Bronchial epithelial cell (primary cell): ENCODE results near the gene WWP2. TPM values are rescaled to one million over a fixed set of nuclear protein-coding genes. Genes with fewer than 3 reads are reported as not detected.
A peak's percentile ranks its signal among the peaks of the same experiment; 100 is the strongest.

Source experiments
- DNase-seq: peaks from one replicate; pipeline ENCODE4 v3.0.0-alpha.2; 2010; ENCODE audit warnings: low read depth
- FAIRE-seq: peaks from 2 replicates; lab custom pipeline; 2011; peaks lifted over from hg19 to GRCh38; lab: Jason Lieb, UNC
- H3K27me3 ChIP-seq: 2 replicates; pipeline ENCODE4 v1.5.1; 2011; ENCODE audit warnings: low read length; ENCODE audit not compliant: control insufficient read depth, insufficient read depth
- H3K36me3 ChIP-seq: 2 replicates; pipeline ENCODE4 v1.5.1; 2011; ENCODE audit warnings: low read length; ENCODE audit not compliant: control insufficient read depth, insufficient read depth
- H3K4me3 ChIP-seq: 2 replicates; pipeline ENCODE4 v1.5.1; 2011; ENCODE audit warnings: mild to moderate bottlenecking, low read depth, low read length, control low read depth
- total RNA-seq: library from RNA; depleted of rRNA; stranded (reverse); fragments of >200 nt; gene quantifications from 2 replicates; pipeline ENCODE4 v1.2.1, GENCODE V29; 2014
- TF ChIP-seq, protein P1 (sequence below): IDR thresholded peaks from 2 replicates; pipeline ENCODE4 v1.5.1; 2011; ENCODE audit warnings: mild to moderate bottlenecking, moderate library complexity, low read length, control low read depth, inconsistent platforms; ENCODE audit not compliant: insufficient read depth, severe bottlenecking

Gene WWP2
- 15.0 and 18.4 TPM in 2 replicates for total RNA-seq

DNA sequence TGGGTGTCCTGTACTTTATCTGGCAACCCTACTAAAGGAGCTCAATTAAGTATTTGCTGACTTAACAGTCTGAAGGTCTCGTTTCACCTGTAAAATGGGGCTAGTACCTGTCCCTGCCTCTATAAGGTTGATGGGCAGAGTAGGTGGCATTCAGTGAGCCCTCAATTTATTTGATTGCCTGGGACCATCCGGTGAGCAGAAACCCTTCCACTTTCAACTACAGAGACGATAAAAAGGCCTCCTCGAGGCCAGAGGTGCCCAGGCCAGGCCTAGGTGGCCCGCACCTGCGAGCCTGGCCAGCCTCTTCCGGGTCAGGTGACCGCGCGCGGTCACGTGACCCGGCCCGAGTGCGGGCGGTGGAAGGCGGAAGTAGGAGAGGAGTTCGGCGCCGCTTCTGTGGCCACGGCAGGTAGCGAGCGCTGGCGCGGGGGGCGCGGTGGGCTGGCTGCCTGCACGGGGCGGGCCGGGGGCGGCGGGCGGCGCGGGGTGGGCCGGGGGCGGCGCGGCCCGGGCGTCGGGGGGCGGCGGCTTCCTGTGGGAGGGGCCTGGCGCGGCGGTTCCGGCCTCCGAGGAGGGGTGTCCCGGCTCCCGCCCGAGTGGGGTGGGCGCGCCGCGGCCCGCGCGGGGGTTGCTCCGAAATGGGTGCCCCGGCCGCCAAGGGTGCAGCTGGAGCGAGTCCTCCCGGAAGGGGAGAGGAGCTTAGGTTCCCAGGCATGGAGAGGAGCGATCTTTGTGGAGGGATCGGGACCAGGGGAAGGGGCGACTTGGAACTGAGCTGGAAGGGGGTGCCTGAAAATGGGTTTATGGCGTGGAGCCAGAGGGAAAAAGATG is at the start of gene WWP2:
Gene WWP2 (plus strand): TSS at position 350 of the 831 bp plus-strand sequence. CDS start 24,679 bp downstream, outside the sequence.
- FAIRE-seq = no peak
- peak; percentile 35 for DNase-seq
- H3K4me3 ChIP-seq = peak within 1 kb of the TSS; percentile 56

DNA sequence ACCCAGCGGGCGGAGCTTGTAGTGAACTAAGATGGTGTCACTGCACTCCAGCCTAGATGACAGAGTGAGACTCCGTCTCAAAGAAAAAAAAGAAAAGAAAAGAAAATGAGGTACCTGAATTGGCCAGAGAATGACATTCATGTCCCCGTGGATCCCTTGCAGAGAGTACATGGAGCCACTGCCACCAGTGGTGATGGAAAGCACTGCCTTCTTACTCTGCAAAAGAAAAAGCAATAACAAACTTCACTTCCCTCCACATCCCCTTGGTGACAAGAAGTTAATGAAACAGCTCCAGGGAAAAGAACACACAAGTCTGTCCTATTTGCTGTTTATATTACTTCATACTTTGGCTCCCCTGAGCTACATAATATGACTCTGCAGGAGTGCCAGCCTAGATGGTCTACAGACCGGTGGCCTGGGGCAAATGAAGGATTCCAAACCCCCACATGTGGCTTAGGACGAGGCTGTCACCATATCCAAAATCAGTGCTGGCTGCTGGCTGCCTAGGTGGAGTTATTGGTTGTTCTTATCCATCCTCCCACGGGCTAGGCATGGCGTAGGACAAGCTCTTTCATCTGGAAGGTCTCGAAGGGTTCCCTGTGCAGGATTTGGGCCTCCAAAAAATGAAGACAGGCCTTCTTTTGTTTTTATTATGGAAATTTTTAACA is 49.1 kb upstream of the WWP2 start:
- FAIRE-seq (no peak), DNase-seq (no peak)
- Histone ChIP-seq H3K36me3 (peaks cover 8% of the 10 kb centered on the region), H3K4me3 (no peak overlapping the region), H3K27me3 (no peaks in the 10 kb centered on the region)
- TF ChIP-seq, protein P1, sequence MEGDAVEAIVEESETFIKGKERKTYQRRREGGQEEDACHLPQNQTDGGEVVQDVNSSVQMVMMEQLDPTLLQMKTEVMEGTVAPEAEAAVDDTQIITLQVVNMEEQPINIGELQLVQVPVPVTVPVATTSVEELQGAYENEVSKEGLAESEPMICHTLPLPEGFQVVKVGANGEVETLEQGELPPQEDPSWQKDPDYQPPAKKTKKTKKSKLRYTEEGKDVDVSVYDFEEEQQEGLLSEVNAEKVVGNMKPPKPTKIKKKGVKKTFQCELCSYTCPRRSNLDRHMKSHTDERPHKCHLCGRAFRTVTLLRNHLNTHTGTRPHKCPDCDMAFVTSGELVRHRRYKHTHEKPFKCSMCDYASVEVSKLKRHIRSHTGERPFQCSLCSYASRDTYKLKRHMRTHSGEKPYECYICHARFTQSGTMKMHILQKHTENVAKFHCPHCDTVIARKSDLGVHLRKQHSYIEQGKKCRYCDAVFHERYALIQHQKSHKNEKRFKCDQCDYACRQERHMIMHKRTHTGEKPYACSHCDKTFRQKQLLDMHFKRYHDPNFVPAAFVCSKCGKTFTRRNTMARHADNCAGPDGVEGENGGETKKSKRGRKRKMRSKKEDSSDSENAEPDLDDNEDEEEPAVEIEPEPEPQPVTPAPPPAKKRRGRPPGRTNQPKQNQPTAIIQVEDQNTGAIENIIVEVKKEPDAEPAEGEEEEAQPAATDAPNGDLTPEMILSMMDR = no peak

More for the DNA sequence above, at the start of gene WWP2:
- H3K27me3 ChIP-seq = no peaks in the 10 kb centered on the region
- TF ChIP-seq, protein P1 = no peak
- H3K36me3 ChIP-seq = peaks cover 4% of the 10 kb centered on the region

DNA sequence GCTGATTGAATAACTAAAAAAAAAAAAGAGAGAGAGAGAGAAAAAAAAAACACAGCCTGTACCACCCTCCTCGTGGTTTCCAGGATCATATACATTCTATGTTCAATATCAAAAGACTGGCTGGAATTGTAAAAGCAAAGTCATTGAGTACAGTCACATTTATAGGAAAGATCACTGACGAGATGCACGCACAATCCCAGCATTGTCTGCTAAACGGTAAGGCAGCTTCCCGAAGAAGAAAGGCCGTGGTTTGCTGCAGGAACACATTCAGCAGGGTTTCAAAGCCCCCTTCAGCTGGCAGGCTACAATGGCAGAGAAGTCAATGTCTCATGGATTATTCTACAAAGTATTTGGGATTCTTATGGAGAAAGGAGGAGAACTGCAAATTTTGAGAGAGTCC is 45.1 kb upstream of the WWP2 start:
- DNase-seq (no peak), FAIRE-seq (no peak)
- H3K27me3 ChIP-seq = no peaks in the 10 kb centered on the region
- H3K4me3 ChIP-seq = no peak overlapping the region
- TF ChIP-seq, protein P1 = no peak
- H3K36me3 ChIP-seq = peaks cover 16% of the 10 kb centered on the region

DNA sequence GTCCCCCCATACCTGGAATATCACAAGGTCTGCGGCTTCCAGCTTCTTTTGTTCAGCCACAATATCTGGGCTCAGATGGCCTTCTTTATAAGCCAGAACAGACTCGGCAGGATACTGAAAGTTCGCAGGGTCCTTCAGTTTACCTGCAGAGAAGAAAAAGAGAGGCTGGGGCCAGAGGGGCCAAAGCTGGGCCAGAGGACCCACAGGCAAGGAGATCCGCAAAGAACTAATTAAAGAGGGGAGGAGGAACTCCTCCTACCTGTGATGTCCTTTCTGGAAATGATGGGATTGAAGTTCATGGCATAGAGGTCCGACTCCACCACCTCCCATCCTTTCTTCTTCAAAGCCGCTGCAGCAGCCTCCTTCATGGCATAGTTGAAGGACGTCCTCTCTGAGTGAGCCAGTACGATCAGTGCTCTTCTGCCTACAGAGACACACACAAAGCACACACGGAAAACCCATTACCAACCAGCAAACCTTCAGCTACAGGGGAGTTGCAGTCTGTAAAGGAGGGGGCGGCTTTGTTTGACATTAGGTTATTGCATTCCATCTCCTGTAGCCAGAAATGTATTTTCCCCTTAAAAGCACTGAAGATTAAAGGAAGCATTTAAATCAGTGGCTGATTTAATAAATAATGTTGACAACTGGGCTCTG is 43.9 kb upstream of the WWP2 start:
- TF ChIP-seq, protein P1 = no peak
- no peaks in the 10 kb centered on the region for H3K27me3 ChIP-seq
- peaks cover 16% of the 10 kb centered on the region for H3K36me3 ChIP-seq
- no peak for FAIRE-seq
- no peak for DNase-seq
- H3K4me3 ChIP-seq = no peak overlapping the region

DNA sequence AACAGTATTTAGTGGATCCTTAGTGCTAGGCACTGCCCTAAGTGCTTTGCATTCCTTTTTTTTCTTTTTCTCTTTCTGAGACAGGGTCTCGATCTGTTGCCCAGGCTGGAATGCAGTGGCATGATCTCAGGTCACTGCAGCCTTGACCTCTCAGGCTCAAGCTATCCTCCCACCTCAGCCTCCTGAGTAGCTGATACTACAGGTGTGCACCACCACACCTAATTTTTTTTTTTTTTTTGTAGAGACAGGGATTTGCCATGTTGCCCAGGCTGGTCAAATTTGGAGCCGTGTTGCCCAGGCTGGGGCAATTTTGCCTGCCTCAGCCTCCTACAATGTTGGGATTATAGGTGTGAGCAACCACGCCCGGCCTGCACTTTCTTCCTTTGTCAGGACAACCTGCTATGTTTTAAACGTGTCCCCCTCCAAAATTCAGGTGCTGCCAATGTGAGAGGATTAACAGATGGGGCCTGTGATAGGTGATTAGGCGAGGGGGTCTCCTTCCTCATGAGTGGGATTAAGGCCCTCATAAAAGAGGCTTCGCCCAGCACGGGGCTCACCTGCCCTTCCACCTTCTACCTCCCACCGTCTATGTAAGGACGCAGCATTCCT is 41.2 kb upstream of the WWP2 start:
- H3K4me3 ChIP-seq = no peak overlapping the region
- no peaks in the 10 kb centered on the region for H3K27me3 ChIP-seq
- TF ChIP-seq, protein P1 = no peak
- DNase-seq (no peak), FAIRE-seq (no peak)
- H3K36me3 ChIP-seq = peaks cover 13% of the 10 kb centered on the region
